GM21723 (cell line): ENCODE measurements around the gene HORMAD2.

Experiments
- ATAC-seq: cut with Tn5 transposase; IDR thresholded peaks from one replicate; pipeline ENCODE4 v1.9.1; 2021; ENCODE audit warnings: mild to moderate bottlenecking, moderate library complexity; ENCODE audit not compliant: unreplicated experiment

Gene HORMAD2

GRCh38 chr22:30224161-30224857, 144.0 kb downstream of the HORMAD2 start:
- no peak for ATAC-seq

- no peak for ATAC-seq
These were observed 145.1 kb downstream of the HORMAD2 start for GRCh38 chr22:30225220-30225927.

- ATAC-seq = no peak
These were observed 146.0 kb downstream of the HORMAD2 start for GRCh38 chr22:30226192-30226832.
